Measurements from ENCODE around the gene IGSF9.
A peak's percentile ranks its signal among the peaks of the same experiment; 100 is the strongest.

The IGSF9 gene

GRCh38 chr1:159959451-159959850, 14.0 kb upstream of the IGSF9 start:
- H3K4me3 Mint-ChIP-seq = no peak overlapping the region
- no peaks in the 10 kb centered on the region for H3K9me3 Mint-ChIP-seq (ENCODE audit: low read depth)
- H3K27ac Mint-ChIP-seq = no peak overlapping the region
- H3K27me3 Mint-ChIP-seq = peaks cover 4% of the 10 kb centered on the region
- no peaks in the 10 kb centered on the region for H3K4me1 Mint-ChIP-seq (ENCODE audit: low read depth)
- H3K36me3 Mint-ChIP-seq = no peaks in the 10 kb centered on the region

GRCh38 chr1:159958719-159959380, 13.4 kb upstream of the IGSF9 start:
- no peaks in the 10 kb centered on the region for H3K36me3 Mint-ChIP-seq
- H3K27ac Mint-ChIP-seq = no peak overlapping the region
- no peaks in the 10 kb centered on the region for H3K9me3 Mint-ChIP-seq (ENCODE audit: low read depth)
- H3K4me3 Mint-ChIP-seq = no peak overlapping the region
- no peaks in the 10 kb centered on the region for H3K4me1 Mint-ChIP-seq (ENCODE audit: low read depth)
- peaks cover 7% of the 10 kb centered on the region for H3K27me3 Mint-ChIP-seq

- H3K36me3 Mint-ChIP-seq = no peaks in the 10 kb centered on the region
- H3K4me1 Mint-ChIP-seq (ENCODE audit: low read depth) = no peaks in the 10 kb centered on the region
- no peaks in the 10 kb centered on the region for H3K9me3 Mint-ChIP-seq (ENCODE audit: low read depth)
- no peak overlapping the region for H3K4me3 Mint-ChIP-seq
- no peak overlapping the region for H3K27ac Mint-ChIP-seq
- peaks cover 10% of the 10 kb centered on the region for H3K27me3 Mint-ChIP-seq
Observed at GRCh38 chr1:159957824-159958268, 12.4 kb upstream of the IGSF9 start.

- Mint-ChIP-seq H3K4me1 (ENCODE audit: low read depth) (no peaks in the 10 kb centered on the region), H3K27me3 (peaks cover 11% of the 10 kb centered on the region), H3K36me3 (no peaks in the 10 kb centered on the region), H3K4me3 (no peak overlapping the region), H3K27ac (no peak overlapping the region), H3K9me3 (ENCODE audit: low read depth) (no peaks in the 10 kb centered on the region)
Observed at GRCh38 chr1:159955456-159955855, 10.0 kb upstream of the IGSF9 start.

GRCh38 chr1:159953536-159954515, 8.4 kb upstream of the IGSF9 start, which contains the start of gene SLAMF9:
SLAMF9 (minus strand) TSS chr1:159954237; CDS start chr1:159954137, 100 bp downstream.
- H3K4me1 Mint-ChIP-seq (ENCODE audit: low read depth) = no peaks in the 10 kb centered on the region
- H3K27ac Mint-ChIP-seq = no peak within 1 kb of the TSS
- H3K4me3 Mint-ChIP-seq = no peak within 1 kb of the TSS
- H3K27me3 Mint-ChIP-seq = peaks cover 11% of the 10 kb centered on the region
- H3K36me3 Mint-ChIP-seq = no peaks in the 10 kb centered on the region
- no peaks in the 10 kb centered on the region for H3K9me3 Mint-ChIP-seq (ENCODE audit: low read depth)

GRCh38 chr1:159952932-159953331, 7.5 kb upstream of the IGSF9 start:
- H3K27ac Mint-ChIP-seq = no peak overlapping the region
- no peaks in the 10 kb centered on the region for H3K9me3 Mint-ChIP-seq (ENCODE audit: low read depth)
- H3K4me1 Mint-ChIP-seq (ENCODE audit: low read depth) = no peaks in the 10 kb centered on the region
- peaks cover 11% of the 10 kb centered on the region for H3K27me3 Mint-ChIP-seq
- no peaks in the 10 kb centered on the region for H3K36me3 Mint-ChIP-seq
- no peak overlapping the region for H3K4me3 Mint-ChIP-seq

GRCh38 chr1:159951551-159951950, 6.1 kb upstream of the IGSF9 start:
- H3K27ac Mint-ChIP-seq = no peak overlapping the region
- peaks cover 11% of the 10 kb centered on the region for H3K27me3 Mint-ChIP-seq
- no peak overlapping the region for H3K4me3 Mint-ChIP-seq
- no peaks in the 10 kb centered on the region for H3K9me3 Mint-ChIP-seq (ENCODE audit: low read depth)
- H3K36me3 Mint-ChIP-seq = no peaks in the 10 kb centered on the region
- no peaks in the 10 kb centered on the region for H3K4me1 Mint-ChIP-seq (ENCODE audit: low read depth)

GRCh38 chr1:159951016-159951415, 5.6 kb upstream of the IGSF9 start:
- peaks cover 11% of the 10 kb centered on the region for H3K27me3 Mint-ChIP-seq
- no peaks in the 10 kb centered on the region for H3K9me3 Mint-ChIP-seq (ENCODE audit: low read depth)
- no peak overlapping the region for H3K27ac Mint-ChIP-seq
- H3K36me3 Mint-ChIP-seq = no peaks in the 10 kb centered on the region
- H3K4me1 Mint-ChIP-seq (ENCODE audit: low read depth) = no peaks in the 10 kb centered on the region
- H3K4me3 Mint-ChIP-seq = no peak overlapping the region

GRCh38 chr1:159949981-159950381, 4.6 kb upstream of the IGSF9 start:
- no peaks in the 10 kb centered on the region for H3K36me3 Mint-ChIP-seq
- H3K4me1 Mint-ChIP-seq (ENCODE audit: low read depth) = peaks cover 3% of the 10 kb centered on the region
- no peaks in the 10 kb centered on the region for H3K9me3 Mint-ChIP-seq (ENCODE audit: low read depth)
- no peak overlapping the region for H3K27ac Mint-ChIP-seq
- H3K27me3 Mint-ChIP-seq = peaks cover 14% of the 10 kb centered on the region
- no peak overlapping the region for H3K4me3 Mint-ChIP-seq

GRCh38 chr1:159949123-159949522, 3.7 kb upstream of the IGSF9 start:
- Mint-ChIP-seq H3K27ac (no peak overlapping the region), H3K36me3 (no peaks in the 10 kb centered on the region), H3K9me3 (ENCODE audit: low read depth) (no peaks in the 10 kb centered on the region), H3K4me1 (ENCODE audit: low read depth) (peaks cover 5% of the 10 kb centered on the region), H3K4me3 (no peak overlapping the region), H3K27me3 (peaks cover 11% of the 10 kb centered on the region)

GRCh38 chr1:159947942-159948341, 2.5 kb upstream of the IGSF9 start:
- Mint-ChIP-seq H3K27ac (no peak overlapping the region), H3K36me3 (no peaks in the 10 kb centered on the region), H3K9me3 (ENCODE audit: low read depth) (no peaks in the 10 kb centered on the region), H3K4me1 (ENCODE audit: low read depth) (peaks cover 5% of the 10 kb centered on the region), H3K27me3 (peaks cover 9% of the 10 kb centered on the region), H3K4me3 (no peak overlapping the region)

- H3K27ac Mint-ChIP-seq = no peak overlapping the region
- H3K4me3 Mint-ChIP-seq = peak overlapping the region; percentile 84
- no peaks in the 10 kb centered on the region for H3K36me3 Mint-ChIP-seq
- H3K9me3 Mint-ChIP-seq (ENCODE audit: low read depth) = no peaks in the 10 kb centered on the region
- H3K4me1 Mint-ChIP-seq (ENCODE audit: low read depth) = peaks cover 5% of the 10 kb centered on the region
- H3K27me3 Mint-ChIP-seq = peaks cover 9% of the 10 kb centered on the region
Observed at GRCh38 chr1:159946242-159947187, 1.1 kb upstream of the IGSF9 start.

- peaks cover 11% of the 10 kb centered on the region for H3K27me3 Mint-ChIP-seq
- H3K4me3 Mint-ChIP-seq = peak overlapping the region; percentile 84
- peaks cover 5% of the 10 kb centered on the region for H3K4me1 Mint-ChIP-seq (ENCODE audit: low read depth)
- no peak overlapping the region for H3K27ac Mint-ChIP-seq
- H3K9me3 Mint-ChIP-seq (ENCODE audit: low read depth) = no peaks in the 10 kb centered on the region
- H3K36me3 Mint-ChIP-seq = no peaks in the 10 kb centered on the region
Observed at GRCh38 chr1:159944623-159945455, 574 bp downstream of the IGSF9 start.
